ENCODE results near the gene HORMAD2. TPM values are rescaled to one million over a fixed set of nuclear protein-coding genes. Genes with fewer than 3 reads are reported as not detected.

The HORMAD2 gene
- total and polyA plus RNA-seq, 2 donors from 2014 or later = not detected

GRCh38 chr22:30144391-30144790 is 64.1 kb downstream of the HORMAD2 start:
- Histone ChIP-seq H3K9ac (ENCODE audit: low read length in 3 of 3) (no peak overlapping the region), H3K4me1 (ENCODE audit: control insufficient read depth in 2 of 3, insufficient read depth in 2 of 3, low read depth in 1 of 3, low read length in 3 of 3) (no peaks in the 10 kb centered on the region), H3K36me3 (ENCODE audit: control insufficient read depth in 2 of 3, insufficient read depth in 3 of 3, low read length in 3 of 3) (no peaks in the 10 kb centered on the region), H3K27me3 (ENCODE audit: control insufficient read depth, insufficient read depth, low read length) (no peaks in the 10 kb centered on the region), H3K4me3 (ENCODE audit: low read length in 3 of 3) (no peak overlapping the region), H3K9me3 (ENCODE audit: control insufficient read depth in 2 of 3, insufficient read depth in 1 of 3, low read length in 3 of 3) (peaks cover 0 to 9% (median 3%) of the 10 kb centered on the region in 3 donors), H3K27ac (ENCODE audit: low read depth in 2 of 2, low read length in 2 of 2) (no peak overlapping the region)
- no peak for TF ChIP-seq CTCF (IDR thresholded peaks at IDR 0.05; ENCODE audit: borderline replicate concordance, extremely low read depth, insufficient read depth)
- intact Hi-C loops (cut with DNase I) = no loop called here
- FAIRE-seq (no peak), DNase-seq (no peak)

GRCh38 chr22:30150212-30150611 is 69.9 kb downstream of the HORMAD2 start:
- intact Hi-C loops (cut with DNase I) = no loop called here
- H3K9ac ChIP-seq (ENCODE audit: low read length in 3 of 3) = no peak overlapping the region

GRCh38 chr22:30158277-30158676 is 78.0 kb downstream of the HORMAD2 start:
- no peaks in the 10 kb centered on the region for H3K27me3 ChIP-seq (ENCODE audit: control insufficient read depth, insufficient read depth, low read length)
- H3K4me1 ChIP-seq (ENCODE audit: control insufficient read depth in 2 of 3, insufficient read depth in 2 of 3, low read depth in 1 of 3, low read length in 3 of 3) = peaks cover 0 to 2% (median 0%) of the 10 kb centered on the region in 3 donors
- H3K36me3 ChIP-seq (ENCODE audit: control insufficient read depth in 2 of 3, insufficient read depth in 3 of 3, low read length in 3 of 3) = no peaks in the 10 kb centered on the region
- no peaks in the 10 kb centered on the region for H3K9me3 ChIP-seq (ENCODE audit: control insufficient read depth in 2 of 3, insufficient read depth in 1 of 3, low read length in 3 of 3)
- no peak for FAIRE-seq
- no peak overlapping the region for H3K9ac ChIP-seq (ENCODE audit: low read length in 3 of 3)
- no peak overlapping the region for H3K4me3 ChIP-seq (ENCODE audit: low read length in 3 of 3)
- H3K27ac ChIP-seq (ENCODE audit: low read depth in 2 of 2, low read length in 2 of 2) = no peak overlapping the region
- DNase-seq = no peak
- intact Hi-C loops (cut with DNase I) = no loop called here
- no peak for TF ChIP-seq CTCF (IDR thresholded peaks at IDR 0.05; ENCODE audit: borderline replicate concordance, extremely low read depth, insufficient read depth)

More at GRCh38 chr22:30150212-30150611, 69.9 kb downstream of the HORMAD2 start:
- no peak overlapping the region for H3K27ac ChIP-seq (ENCODE audit: low read depth in 2 of 2, low read length in 2 of 2)
- no peak overlapping the region for H3K4me3 ChIP-seq (ENCODE audit: low read length in 3 of 3)
- H3K4me1 ChIP-seq (ENCODE audit: control insufficient read depth in 2 of 3, insufficient read depth in 2 of 3, low read depth in 1 of 3, low read length in 3 of 3) = no peaks in the 10 kb centered on the region
- FAIRE-seq = no peak
- DNase-seq = no peak
- H3K27me3 ChIP-seq (ENCODE audit: control insufficient read depth, insufficient read depth, low read length) = no peaks in the 10 kb centered on the region
- no peaks in the 10 kb centered on the region for H3K9me3 ChIP-seq (ENCODE audit: control insufficient read depth in 2 of 3, insufficient read depth in 1 of 3, low read length in 3 of 3)
- H3K36me3 ChIP-seq (ENCODE audit: control insufficient read depth in 2 of 3, insufficient read depth in 3 of 3, low read length in 3 of 3) = no peaks in the 10 kb centered on the region
- TF ChIP-seq CTCF (IDR thresholded peaks at IDR 0.05; ENCODE audit: borderline replicate concordance, extremely low read depth, insufficient read depth) = no peak
